Measurements from ENCODE around the gene ATG2B.

DNA sequence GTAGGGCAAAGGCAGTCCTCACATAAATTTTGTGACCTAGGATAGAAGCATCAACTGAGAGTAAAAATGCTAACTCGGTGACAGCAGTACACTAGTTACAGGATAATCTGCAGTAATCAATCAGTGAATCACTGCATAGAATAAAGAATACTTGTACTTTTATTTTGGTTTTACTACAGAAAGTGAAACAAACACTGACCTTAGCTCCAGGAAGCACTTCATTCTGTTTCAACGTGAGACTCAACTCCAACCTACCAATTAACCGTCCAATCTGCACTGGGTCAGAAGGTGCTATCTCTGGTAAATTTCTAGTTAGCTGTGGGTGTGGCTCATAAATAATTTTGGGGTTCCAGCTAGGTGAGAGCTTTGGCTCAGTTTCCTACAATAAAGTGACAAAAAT lies 21.8 kb downstream of the ATG2B start:
- TF ChIP-seq, protein P1, sequence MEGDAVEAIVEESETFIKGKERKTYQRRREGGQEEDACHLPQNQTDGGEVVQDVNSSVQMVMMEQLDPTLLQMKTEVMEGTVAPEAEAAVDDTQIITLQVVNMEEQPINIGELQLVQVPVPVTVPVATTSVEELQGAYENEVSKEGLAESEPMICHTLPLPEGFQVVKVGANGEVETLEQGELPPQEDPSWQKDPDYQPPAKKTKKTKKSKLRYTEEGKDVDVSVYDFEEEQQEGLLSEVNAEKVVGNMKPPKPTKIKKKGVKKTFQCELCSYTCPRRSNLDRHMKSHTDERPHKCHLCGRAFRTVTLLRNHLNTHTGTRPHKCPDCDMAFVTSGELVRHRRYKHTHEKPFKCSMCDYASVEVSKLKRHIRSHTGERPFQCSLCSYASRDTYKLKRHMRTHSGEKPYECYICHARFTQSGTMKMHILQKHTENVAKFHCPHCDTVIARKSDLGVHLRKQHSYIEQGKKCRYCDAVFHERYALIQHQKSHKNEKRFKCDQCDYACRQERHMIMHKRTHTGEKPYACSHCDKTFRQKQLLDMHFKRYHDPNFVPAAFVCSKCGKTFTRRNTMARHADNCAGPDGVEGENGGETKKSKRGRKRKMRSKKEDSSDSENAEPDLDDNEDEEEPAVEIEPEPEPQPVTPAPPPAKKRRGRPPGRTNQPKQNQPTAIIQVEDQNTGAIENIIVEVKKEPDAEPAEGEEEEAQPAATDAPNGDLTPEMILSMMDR (IDR thresholded peaks at IDR 0.05; ENCODE audit: extremely low read depth in 1 of 2, insufficient read depth in 1 of 2, low read depth in 1 of 2, low read length in 2 of 2): no peak
- TF ChIP-seq EZH2 (IDR thresholded peaks at IDR 0.05; ENCODE audit: borderline replicate concordance, low read depth, low read length, severe bottlenecking) (no peak), POLR2AphosphoS5 (IDR thresholded peaks at IDR 0.05; ENCODE audit: insufficient read depth, low read depth, low read length) (no peak), POLR2A (IDR thresholded peaks at IDR 0.05; ENCODE audit: low read depth, low read length) (no peak), MYC (IDR thresholded peaks at IDR 0.05; ENCODE audit: low read depth, low read length) (no peak), FOS (IDR thresholded peaks at IDR 0.05; ENCODE audit: borderline replicate concordance, insufficient read depth, low read length) (no peak), GATA2 (IDR thresholded peaks at IDR 0.05; ENCODE audit: insufficient read depth, insufficient read length, low read depth, low read length) (no peak)
- TF ChIP-seq, protein P2, sequence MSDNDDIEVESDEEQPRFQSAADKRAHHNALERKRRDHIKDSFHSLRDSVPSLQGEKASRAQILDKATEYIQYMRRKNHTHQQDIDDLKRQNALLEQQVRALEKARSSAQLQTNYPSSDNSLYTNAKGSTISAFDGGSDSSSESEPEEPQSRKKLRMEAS (IDR thresholded peaks at IDR 0.05; ENCODE audit: insufficient read depth, insufficient read length): no peak

All from endothelial cell of umbilical vein (primary cell).